ENCODE data around the gene NCAM1.

Gene NCAM1

DNA sequence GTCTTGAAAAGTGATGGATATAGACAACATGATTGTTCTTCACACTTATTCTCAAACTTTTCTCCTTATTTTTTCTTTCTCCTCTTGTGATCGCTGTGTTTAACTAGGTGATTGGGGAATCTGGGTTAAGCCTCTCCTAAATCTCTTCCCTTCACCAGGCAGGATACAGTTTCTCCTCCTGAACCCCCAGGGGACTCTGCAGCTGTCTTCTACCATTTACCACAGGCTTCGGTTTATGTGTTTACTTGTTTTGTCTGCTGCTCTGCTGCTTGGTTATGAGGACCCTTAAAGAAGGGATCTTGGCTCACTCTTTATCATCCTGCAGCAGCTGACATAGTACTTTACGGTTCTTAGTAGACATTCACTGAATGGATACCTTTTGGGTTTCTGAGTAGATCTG is 124.2 kb downstream of the NCAM1 start:
- H3K27ac ChIP-seq, result no peak overlapping the region
- TF ChIP-seq ZFX (IDR thresholded peaks at IDR 0.05), result no peak
- TF ChIP-seq, protein P1, sequence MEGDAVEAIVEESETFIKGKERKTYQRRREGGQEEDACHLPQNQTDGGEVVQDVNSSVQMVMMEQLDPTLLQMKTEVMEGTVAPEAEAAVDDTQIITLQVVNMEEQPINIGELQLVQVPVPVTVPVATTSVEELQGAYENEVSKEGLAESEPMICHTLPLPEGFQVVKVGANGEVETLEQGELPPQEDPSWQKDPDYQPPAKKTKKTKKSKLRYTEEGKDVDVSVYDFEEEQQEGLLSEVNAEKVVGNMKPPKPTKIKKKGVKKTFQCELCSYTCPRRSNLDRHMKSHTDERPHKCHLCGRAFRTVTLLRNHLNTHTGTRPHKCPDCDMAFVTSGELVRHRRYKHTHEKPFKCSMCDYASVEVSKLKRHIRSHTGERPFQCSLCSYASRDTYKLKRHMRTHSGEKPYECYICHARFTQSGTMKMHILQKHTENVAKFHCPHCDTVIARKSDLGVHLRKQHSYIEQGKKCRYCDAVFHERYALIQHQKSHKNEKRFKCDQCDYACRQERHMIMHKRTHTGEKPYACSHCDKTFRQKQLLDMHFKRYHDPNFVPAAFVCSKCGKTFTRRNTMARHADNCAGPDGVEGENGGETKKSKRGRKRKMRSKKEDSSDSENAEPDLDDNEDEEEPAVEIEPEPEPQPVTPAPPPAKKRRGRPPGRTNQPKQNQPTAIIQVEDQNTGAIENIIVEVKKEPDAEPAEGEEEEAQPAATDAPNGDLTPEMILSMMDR (conservative IDR thresholded peaks at IDR 0.05), result no peak

- TF ChIP-seq ZFX (IDR thresholded peaks at IDR 0.05), result no peak
- no peak overlapping the region for H3K27ac ChIP-seq
Observed at GRCh38 chr11:113087706-113088105, 126.5 kb downstream of the NCAM1 start.

DNA sequence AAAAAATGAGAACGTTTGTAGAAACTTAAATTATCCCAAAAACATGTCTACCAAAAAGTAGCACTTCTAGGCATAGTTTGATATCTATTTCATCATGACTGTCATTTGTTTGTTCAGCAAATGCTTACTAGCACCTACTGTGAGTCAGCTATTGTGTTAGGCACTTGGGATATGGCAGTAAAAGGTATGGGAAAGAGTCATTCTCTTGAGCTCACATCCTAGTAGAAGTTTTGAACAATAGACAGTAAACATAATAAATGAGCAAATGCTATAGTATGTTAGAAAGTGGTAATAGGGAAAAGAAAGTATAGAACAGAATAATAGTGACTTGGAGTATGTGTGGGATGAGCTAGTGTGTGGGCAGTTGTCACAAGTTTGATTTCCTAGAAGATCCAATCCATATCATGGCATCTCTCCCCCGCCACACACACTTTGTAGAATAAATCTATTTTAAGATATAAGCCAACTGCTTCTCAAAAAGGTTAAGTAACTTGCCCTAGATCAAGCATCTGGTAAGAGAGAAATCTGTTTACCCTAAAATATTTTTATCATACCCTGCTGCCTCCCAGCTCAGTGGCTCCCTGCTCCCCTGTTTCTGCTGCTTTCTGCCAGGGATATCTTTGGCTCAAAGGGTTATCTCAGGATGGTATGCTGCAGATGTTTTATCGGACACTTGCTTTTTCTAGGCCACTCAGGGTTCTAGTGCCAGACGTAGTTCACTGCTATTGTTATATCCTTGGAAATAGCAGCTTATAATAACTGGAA is 129.7 kb downstream of the NCAM1 start:
- no peak for TF ChIP-seq ZFX (IDR thresholded peaks at IDR 0.05)
- TF ChIP-seq, protein P1 (conservative IDR thresholded peaks at IDR 0.05), result no peak
- no peak overlapping the region for H3K27ac ChIP-seq

DNA sequence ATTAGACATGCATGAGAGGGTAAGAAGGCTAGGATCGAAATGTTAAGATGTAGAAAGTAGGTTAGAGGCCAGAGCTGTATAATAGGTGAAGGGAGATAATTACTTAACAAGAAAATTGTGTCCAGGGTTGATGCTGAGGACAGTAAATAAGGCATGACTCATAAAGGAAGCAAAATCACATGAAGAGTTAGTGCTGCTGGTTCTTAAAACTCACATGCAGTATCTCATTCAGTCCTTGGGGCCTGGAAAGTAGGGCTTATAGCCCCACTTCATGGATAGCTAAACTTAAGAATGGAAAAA is 130.2 kb downstream of the NCAM1 start:
- no peak for TF ChIP-seq ZFX (IDR thresholded peaks at IDR 0.05)
- TF ChIP-seq, protein P1 (conservative IDR thresholded peaks at IDR 0.05), result no peak
- H3K27ac ChIP-seq, result no peak overlapping the region

DNA sequence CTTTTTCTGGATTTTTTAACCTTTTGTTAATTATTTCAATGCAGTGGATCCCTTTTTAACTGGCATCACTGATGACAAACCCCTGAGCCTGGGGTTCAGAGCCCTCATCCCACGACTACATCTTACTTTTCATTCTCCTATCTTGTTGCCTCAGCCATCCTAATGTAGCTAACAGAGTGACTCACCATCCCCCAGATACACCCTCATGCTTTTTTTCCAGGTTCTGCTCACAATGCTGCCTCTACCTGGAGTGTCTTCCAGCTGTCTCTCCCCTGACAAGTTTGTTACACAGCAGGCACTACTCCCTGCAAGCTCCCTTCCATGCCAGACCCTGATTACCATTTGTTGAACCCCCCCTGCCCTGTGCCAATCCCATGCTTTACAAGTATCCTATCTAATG is 135.4 kb downstream of the NCAM1 start:
- TF ChIP-seq, protein P1 (conservative IDR thresholded peaks at IDR 0.05), result no peak
- TF ChIP-seq ZFX (IDR thresholded peaks at IDR 0.05), result no peak
- no peak overlapping the region for H3K27ac ChIP-seq

DNA sequence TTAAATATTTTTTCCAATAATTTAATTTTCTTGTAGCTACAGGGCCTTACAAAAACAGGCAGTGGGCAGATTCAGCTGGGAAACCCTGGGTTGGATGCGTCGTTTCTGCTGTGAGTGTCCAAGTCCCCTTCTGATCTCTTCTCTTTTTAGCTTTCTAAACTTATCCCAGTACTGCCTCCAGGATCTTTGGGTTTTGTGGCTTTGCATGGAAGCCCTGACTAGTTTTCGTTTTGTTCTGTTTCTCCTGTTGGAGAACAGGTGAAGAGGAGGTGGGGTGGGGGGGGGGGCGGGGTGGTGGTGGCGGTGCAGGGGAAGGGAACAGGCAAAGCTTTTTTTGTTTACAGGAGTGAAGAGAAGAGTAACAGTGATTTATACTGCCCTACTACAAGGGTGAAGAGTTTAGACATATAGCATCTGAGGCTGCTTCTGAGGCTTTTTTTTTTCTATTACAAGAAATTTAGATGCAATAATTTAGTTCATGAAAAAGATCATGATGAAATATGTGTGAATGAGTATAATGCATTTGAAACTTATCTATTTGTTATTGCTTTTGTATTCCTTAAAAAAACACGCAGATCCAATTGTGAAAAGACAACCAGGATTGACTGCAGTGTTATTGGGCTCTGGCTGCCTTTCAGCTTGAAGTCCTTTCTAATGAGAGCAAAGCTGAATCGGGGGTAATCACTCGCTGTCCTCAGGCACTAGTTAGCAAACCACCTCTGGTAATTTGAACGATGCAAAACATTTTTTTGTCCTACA is 142.9 kb downstream of the NCAM1 start:
- H3K27ac ChIP-seq, result no peak overlapping the region
- TF ChIP-seq, protein P1 (conservative IDR thresholded peaks at IDR 0.05), result no peak
- TF ChIP-seq ZFX (IDR thresholded peaks at IDR 0.05), result no peak

- TF ChIP-seq, protein P1 (conservative IDR thresholded peaks at IDR 0.05), result no peak
- TF ChIP-seq ZFX (IDR thresholded peaks at IDR 0.05), result no peak
Observed at GRCh38 chr11:113104691-113105251, 143.6 kb downstream of the NCAM1 start.

More at GRCh38 chr11:113104691-113105251, 143.6 kb downstream of the NCAM1 start:
- no peak overlapping the region for H3K27ac ChIP-seq
